MM.1S (cell line): ENCODE data around the gene CTPS2.

Experiments used
- EZH2 ChIP-seq: fragments of 300-600 bp; sonication (generic); optimal IDR thresholded peaks from 2 replicates; pipeline ENCODE3; 2017; ENCODE audit warnings: low read depth, mild to moderate bottlenecking, antibody characterized with exemption, low read length, mixed read lengths
- EZH2phosphoT487 ChIP-seq: fragments of 300-600 bp; sonication (generic); IDR thresholded peaks from 2 replicates; pipeline ENCODE4 v1.6.1; 2018; ENCODE audit warnings: antibody characterized with exemption, low read length
- TF ChIP-seq, protein P1 (sequence below): fragments of 300-600 bp; sonication (generic); IDR thresholded peaks from 2 replicates; pipeline ENCODE4 v1.5.1; 2016; ENCODE audit warnings: antibody characterized with exemption, low read length, mixed read lengths

GRCh38 chrX:16661495-16661894, 51.0 kb downstream of the CTPS2 start:
- TF ChIP-seq, protein P1, sequence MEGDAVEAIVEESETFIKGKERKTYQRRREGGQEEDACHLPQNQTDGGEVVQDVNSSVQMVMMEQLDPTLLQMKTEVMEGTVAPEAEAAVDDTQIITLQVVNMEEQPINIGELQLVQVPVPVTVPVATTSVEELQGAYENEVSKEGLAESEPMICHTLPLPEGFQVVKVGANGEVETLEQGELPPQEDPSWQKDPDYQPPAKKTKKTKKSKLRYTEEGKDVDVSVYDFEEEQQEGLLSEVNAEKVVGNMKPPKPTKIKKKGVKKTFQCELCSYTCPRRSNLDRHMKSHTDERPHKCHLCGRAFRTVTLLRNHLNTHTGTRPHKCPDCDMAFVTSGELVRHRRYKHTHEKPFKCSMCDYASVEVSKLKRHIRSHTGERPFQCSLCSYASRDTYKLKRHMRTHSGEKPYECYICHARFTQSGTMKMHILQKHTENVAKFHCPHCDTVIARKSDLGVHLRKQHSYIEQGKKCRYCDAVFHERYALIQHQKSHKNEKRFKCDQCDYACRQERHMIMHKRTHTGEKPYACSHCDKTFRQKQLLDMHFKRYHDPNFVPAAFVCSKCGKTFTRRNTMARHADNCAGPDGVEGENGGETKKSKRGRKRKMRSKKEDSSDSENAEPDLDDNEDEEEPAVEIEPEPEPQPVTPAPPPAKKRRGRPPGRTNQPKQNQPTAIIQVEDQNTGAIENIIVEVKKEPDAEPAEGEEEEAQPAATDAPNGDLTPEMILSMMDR, result no peak
- TF ChIP-seq EZH2 (no peak), EZH2phosphoT487 (no peak)
